A673 (cell line): ENCODE measurements around the gene TBC1D13.

Source experiments
- CTCF ChIP-seq: fragments of 300-800, 200-600 bp; sonication (generic); conservative IDR thresholded peaks from 2 replicates; pipeline ENCODE4 v1.5.1; 2017; ENCODE audit warnings: low read depth, mild to moderate bottlenecking, antibody characterized with exemption, low read length, moderate library complexity, mixed read lengths
- EZH2 ChIP-seq: fragments of 200-600 bp; sonication (generic); IDR thresholded peaks from 2 replicates; pipeline ENCODE4 v1.6.1; 2017; ENCODE audit warnings: borderline replicate concordance, low read depth, mild to moderate bottlenecking, mixed read lengths, antibody characterized with exemption, low read length; ENCODE audit not compliant: poor library complexity, severe bottlenecking

DNA sequence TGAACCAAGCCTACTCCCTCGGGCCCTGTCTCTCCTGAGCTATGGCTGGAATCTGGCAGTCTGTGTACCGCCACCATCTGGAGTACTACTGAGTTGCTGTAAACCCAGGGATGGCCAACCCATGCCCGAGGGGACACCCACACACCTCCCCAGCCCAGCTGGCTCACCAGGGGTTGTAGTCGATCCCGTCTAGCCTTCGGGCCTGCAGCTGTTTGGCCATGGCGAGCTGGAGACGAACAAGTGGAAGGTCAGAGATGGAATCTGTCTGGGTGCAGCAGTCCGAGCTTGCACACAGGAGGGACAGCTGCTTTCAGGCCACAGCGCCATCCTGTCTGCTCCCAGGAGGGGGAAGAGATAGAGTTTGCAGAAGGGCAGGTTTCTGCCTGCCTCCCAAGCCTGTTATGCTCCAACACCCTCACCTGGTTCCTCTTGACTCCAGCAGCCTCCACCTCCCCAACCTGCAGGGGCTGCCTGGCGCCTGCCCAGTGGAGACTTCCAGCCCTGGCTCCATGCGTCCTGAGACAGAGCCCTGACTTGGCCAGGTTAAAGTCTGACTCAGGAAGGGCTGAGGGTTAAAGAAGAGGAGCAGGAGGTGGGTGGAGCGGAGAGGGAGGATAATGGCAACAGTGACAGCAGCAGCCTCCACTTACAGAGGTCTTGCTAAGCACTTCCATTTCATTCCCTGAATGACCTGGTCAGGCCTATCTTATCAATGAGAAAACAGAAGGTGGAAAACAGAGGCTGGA lies 58.3 kb downstream of the TBC1D13 start:
- TF ChIP-seq CTCF (0 out of 2 replicates have a peak, but pooled peaks have one; percentile 24), EZH2 (no peak)
